Skin epidermis (tissue), 12 donors: ENCODE measurements around the gene ADGRB2.
A peak's percentile ranks its signal among the peaks of the same experiment; 100 is the strongest.

Experiments
- H3K27ac ChIP-seq, 21 experiments: fragments of 200-600 bp; sonication (generic) in 11 of 21; one replicate each; pipeline ENCODE4 v1.5.0; 2020; ENCODE audit warnings: mild to moderate bottlenecking in 3 of 21, inconsistent platforms in 2 of 21, moderate library complexity in 2 of 21
- H3K4me3 ChIP-seq, 7 experiments: fragments of 200-600 bp; sonication (generic) in 2 of 7; one replicate each; pipeline ENCODE4 v1.5.0; 2020; ENCODE audit warnings: inconsistent platforms in 2 of 7, mild to moderate bottlenecking in 2 of 7, moderate library complexity in 1 of 7

The ADGRB2 gene

DNA sequence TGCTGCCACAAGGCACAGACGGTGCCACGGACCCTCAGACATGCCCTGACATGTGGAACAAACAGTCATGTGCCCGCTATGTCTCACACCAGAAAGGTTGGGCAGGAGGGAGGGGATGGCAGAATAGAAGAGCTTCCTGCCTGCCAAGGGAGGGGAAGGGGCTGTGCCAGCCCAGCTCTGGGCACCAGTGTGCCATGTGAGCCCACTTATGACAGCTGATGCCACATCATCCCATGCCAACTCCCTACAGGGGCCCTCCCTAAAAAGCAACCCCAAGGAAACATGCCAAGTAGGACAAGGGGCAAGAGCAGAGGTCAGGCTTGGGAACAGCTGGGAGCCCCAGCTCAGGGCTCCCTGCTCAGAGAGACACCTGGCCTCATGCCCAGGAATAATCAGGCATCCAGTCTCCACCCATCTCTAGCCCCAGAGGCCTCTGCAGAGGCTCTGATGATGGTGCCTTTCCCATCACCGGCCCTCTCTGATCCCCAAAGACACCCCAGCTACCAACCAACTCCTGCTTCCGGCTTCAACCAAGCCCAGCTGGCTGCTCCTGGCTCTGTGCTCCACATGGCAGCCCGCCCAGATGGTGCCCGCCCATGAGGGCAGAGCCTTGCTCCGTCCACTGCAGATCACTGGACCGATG lies 10.3 kb downstream of the ADGRB2 start:
- Histone ChIP-seq H3K4me3 (no peak overlapping the region), H3K27ac (no peak overlapping the region)

- H3K4me3 ChIP-seq, result no peak overlapping the region
- H3K27ac ChIP-seq, result no peak overlapping the region
Measured at GRCh38 chr1:31752952-31753475, 11.1 kb downstream of the ADGRB2 start.

DNA sequence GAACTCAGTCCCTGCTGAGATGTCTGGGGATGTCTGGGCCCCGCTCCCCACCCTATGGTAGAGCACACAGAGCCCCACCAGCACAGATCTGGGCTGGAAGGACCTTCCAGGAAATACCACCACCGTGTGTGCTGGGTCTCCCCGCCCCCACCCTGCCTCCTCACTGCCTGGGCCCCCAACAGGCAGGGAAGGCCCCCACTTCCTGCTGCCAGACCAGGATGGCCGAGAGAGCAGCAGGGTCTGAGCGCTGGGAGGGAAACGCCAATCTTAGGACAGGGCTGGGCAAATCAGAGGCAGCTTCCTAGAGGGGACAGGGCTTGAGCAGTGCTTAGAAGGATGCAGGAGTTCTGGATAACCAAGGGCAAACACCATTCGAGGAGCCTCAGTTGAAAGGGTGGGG lies 11.9 kb downstream of the ADGRB2 start:
- no peak overlapping the region for H3K27ac ChIP-seq
- H3K4me3 ChIP-seq, result no peak overlapping the region

GRCh38 chr1:31751822-31752241 lies 12.3 kb downstream of the ADGRB2 start:
- Histone ChIP-seq H3K4me3 (no peak overlapping the region), H3K27ac (no peak overlapping the region)

DNA sequence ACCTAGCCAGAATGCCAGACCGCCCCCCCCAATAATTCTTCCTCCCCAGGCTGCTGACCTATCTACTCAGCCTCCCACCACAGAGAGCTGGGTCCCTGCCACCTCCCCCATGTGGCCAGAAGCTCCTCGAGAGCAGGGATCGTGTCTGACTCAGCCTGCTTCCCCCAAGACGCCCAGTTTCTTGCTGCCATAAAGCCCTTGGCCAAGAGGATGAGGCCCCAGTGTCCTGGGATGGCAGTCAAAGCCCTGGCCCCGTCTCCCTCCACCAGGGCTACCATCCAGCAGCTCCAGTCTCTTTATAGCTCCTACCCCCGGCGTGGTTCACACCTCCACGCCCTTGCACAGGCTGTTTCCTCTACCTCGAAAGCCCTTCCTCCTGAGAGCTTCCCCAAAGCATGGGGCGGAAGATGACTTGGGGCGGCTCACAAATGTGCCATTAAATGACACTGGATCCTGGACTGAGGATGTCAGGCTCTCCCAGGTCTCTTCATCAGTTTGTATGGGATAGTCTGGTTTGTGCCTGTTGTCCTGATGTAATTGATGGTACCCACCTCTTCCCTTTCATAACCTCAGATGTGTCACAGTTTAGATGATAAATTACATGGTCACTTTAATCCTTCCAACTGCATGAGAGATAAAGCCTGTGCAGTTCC lies 13.2 kb downstream of the ADGRB2 start:
- Histone ChIP-seq H3K27ac (no peak overlapping the region), H3K4me3 (no peak overlapping the region)

DNA sequence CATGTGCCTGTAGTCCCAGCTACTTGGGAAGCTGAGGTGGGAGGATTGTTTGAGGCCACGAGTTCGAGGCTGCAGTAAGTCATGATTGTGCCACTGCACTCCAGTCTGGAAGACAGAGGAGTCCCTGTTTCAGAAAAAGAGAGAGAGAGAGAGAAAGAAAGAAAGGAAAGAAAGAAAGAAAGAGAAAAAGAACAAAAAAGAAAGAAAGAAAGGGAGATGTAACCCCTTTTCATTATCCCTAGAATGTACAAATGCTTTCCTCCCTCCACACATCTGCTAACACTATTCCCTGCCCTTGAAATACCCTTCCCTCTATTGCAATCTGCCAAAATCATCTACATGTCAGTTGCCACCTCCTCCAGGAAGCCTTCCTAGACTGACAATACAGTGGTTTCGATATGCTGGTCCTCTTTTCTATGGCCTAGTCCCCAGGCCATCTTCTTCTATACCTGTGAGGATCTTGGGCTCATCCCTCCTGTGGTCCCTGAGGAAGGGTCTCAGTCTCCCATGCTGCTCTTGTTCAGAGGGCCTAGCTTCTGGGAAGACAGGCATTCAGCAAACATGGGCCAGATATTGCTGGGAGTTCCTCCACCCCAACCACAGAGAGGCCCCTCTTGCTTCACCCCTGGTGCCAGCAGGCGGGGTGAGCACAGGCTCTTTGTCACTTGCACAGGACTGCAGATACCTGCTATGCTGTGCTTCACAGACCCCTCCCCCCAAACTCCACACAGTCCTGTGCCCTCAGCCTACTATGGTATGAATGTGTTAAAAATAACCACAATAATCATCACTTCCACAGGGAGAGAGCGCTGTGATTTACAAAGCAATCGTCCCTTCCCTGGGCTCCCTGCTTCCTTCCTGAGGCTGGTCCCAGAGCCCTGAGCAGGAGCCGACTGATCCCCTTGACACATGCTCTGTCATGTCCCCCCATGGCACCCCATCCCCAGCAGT lies 14.1 kb downstream of the ADGRB2 start:
- no peak overlapping the region for H3K27ac ChIP-seq
- H3K4me3 ChIP-seq, result no peak overlapping the region

DNA sequence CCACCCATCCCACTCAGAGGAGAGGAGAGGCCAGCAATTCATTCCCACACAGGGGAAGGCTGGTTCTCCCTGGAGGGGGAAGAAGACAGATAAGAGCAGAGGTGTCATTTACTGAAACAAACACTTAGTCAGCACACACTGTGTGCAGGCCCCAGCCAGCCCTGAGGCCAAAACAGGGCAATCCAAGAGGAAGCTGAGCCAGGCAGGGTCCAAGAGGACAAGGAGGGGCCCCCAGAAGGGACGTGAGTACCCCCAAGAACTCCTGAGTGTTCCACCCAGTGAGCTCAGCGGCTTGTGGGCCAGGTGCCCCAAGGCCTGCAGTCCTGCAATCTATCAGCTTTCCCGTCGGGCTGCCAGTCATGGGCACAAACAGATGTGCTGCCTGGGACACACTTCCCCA lies 15.8 kb downstream of the ADGRB2 start:
- no peak overlapping the region for H3K4me3 ChIP-seq
- H3K27ac ChIP-seq, result no peak overlapping the region

- Histone ChIP-seq H3K27ac (no peak overlapping the region), H3K4me3 (no peak overlapping the region)
Measured at GRCh38 chr1:31747304-31747703, 16.8 kb downstream of the ADGRB2 start.

DNA sequence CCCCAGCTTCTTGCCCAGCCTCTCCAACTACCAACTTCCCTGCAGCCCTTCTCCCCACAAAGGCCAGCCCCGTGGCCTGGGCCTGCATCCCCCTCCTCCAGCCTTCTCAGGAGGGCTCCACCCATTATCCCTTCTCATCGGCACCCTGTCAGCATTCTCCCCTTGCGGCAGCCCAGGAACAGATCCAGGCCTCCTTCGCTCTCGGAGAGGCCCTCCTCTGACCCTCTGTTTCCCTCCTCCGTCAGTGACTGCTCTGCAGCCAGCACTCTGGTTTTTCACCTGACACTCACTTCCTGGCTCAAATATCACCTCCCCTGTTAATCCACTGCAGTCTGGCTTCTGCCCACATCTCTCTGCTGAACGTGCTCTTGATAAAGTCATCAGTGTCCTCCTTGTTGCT lies 17.5 kb downstream of the ADGRB2 start:
- Histone ChIP-seq H3K27ac (no peak overlapping the region), H3K4me3 (no peak overlapping the region)

DNA sequence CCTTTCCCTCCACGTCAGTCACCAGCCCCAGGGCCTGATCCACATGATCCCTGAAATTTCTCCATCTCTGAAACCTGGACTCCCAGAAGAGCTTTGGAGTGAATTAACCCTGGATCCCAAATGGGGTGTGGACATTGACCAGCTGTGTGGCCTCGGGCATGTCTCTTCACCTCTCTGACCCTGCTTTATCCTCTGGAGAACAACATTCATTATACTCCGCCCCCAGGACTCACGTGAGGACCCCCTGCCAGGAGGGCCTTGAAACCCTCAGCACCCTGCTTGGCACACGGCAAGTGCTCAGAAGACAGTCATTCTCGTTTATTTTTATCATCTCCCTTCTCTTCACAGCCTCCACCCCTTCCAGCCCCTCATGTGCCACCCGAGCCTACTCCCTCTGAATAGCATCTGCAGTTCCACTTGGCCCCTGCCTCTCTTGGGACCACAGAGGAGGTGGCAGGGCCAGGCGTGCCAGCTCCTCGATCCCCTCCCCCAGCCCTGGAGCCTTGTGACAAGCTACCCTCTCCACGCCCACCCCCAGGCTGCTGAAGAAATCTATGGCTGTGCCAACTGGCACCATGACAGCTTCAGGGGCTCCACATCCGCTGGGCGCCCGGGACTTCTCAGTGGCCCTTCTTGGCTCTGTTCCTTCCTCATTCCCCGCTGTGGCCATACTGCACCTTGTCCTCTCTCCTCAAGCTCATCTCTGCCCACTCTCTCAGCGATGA lies 18.0 kb downstream of the ADGRB2 start:
- H3K4me3 ChIP-seq, result no peak overlapping the region
- H3K27ac ChIP-seq, result no peak overlapping the region

- Histone ChIP-seq H3K27ac (no peak overlapping the region), H3K4me3 (no peak overlapping the region)
Measured at GRCh38 chr1:31745096-31745945, 18.8 kb downstream of the ADGRB2 start.

DNA sequence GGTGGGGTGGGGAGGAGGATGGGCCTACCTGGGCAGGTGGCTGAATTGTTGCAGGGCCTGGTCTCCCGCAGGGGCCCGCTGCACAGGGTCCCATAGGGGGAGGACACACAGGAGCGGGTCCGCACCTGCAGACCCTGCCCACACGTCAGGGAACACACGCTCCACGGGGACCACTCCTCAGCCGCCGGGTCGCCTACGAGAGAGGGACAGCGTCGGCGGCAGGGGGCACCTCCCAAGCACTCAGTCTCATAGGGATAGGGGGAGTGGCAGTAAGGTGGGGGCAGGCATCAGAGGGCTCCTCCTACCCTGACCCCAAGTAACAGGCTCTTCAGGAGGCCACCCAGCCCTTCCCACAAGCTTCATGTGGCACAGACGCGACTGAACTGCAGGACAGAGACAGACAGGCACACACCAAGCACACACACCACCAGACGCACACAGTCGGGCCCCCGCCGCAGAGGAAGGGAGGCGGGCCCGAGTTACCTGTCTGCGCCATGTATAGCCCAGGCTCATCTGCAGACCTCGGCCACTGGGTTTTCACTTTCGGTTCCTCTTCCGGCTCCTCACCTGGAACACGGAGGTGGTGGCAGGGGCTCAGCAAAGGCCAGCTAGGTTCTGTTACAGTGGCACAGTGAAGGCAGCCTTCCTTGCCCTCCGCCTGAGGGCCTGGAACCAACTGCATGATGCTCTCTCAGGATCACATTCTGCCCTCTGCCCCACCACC lies 19.8 kb downstream of the ADGRB2 start:
- H3K27ac ChIP-seq, result no peak overlapping the region
- H3K4me3 ChIP-seq, result no peak overlapping the region

GRCh38 chr1:31742462-31743212 lies 21.5 kb downstream of the ADGRB2 start:
- Histone ChIP-seq H3K4me3 (no peak overlapping the region), H3K27ac (no peak overlapping the region)

- Histone ChIP-seq H3K27ac (no peak overlapping the region), H3K4me3 (no peak overlapping the region)
Measured at GRCh38 chr1:31739346-31739745, 24.8 kb downstream of the ADGRB2 start.

- Histone ChIP-seq H3K27ac (peak overlapping the region in 4 of 21 experiments; percentile 1 to 72 (median 42)), H3K4me3 (no peak overlapping the region)
Measured at GRCh38 chr1:31736675-31737074, 27.5 kb downstream of the ADGRB2 start.

GRCh38 chr1:31735571-31735970 lies 28.6 kb downstream of the ADGRB2 start:
- no peak overlapping the region for H3K27ac ChIP-seq

DNA sequence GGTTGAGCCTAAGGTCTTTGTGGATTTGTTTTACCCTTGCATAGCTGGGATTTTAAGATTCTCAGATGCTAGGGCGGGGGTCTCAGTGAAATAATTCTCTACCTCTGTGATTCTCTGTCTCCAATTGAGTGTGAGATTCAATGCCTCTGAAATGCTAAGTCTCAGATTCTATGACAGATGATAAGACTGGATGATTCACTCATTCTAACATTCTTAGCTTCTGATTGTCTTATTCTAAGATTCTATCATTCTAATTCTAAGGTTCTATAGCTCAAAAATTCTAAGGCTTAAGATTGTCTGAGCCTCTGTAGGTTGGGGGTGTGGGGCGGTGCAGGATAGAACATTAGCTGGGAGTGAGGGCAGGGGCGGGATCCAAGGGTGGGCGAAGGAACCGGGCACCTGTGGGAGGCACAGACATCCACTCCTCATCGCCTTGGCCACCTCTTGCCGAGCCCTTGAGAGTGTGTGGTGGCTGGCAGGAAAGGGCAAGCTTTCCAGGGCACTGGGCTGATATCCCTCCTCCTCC lies 29.5 kb downstream of the ADGRB2 start:
- H3K27ac ChIP-seq, result no peak overlapping the region
- no peak overlapping the region for H3K4me3 ChIP-seq

More at GRCh38 chr1:31735571-31735970, 28.6 kb downstream of the ADGRB2 start:
- no peak overlapping the region for H3K4me3 ChIP-seq
